K562 (cell line): ENCODE data around the gene KLK13. TPM values are rescaled to one million over a fixed set of nuclear protein-coding genes. Genes with fewer than 3 reads are reported as not detected.

Experiments used
- JUND ChIP-seq, 2 experiments: IDR thresholded peaks; 2 replicates in 1 of 2; 3 replicates in 1 of 2; pipeline ENCODE4 v1.6.1; 2011; ENCODE audit warnings: borderline replicate concordance in 2 of 2, low read depth in 2 of 2, low read length in 2 of 2, improper control_type of control experiment in 1 of 2, missing biosample characterization in 1 of 2, missing genetic modification characterization in 1 of 2, missing genetic modification reagents in 1 of 2
- LEF1 ChIP-seq: fragments of 450-650 bp; IDR thresholded peaks from 2 replicates; pipeline ENCODE4 v1.6.1; 2016; ENCODE audit warnings: mild to moderate bottlenecking
- MAZ ChIP-seq, 2 experiments: fragments of 450-650 bp in 1 of 2; sonication (generic) in 1 of 2; formaldehyde crosslinking; IDR thresholded peaks in 1 of 2; conservative IDR thresholded peaks in 1 of 2; 2 replicates each; pipeline versions ENCODE4 v1.4.0 to v1.5.0; 2020; ENCODE audit warnings: mild to moderate bottlenecking in 1 of 2, missing genetic modification reagents in 1 of 2
- NRF1 ChIP-seq, 2 experiments: fragments of 450-650 bp; IDR thresholded peaks in 1 of 2; conservative IDR thresholded peaks in 1 of 2; 2 replicates each; pipeline ENCODE4 v1.6.1; 2014; ENCODE audit warnings: mild to moderate bottlenecking in 2 of 2
- PHF20 ChIP-seq: fragments of 450-650 bp; IDR thresholded peaks from 2 replicates; pipeline ENCODE4 v1.6.1; 2018; ENCODE audit not compliant: partially characterized antibody
- PHF21A ChIP-seq: fragments of 450-650 bp; IDR thresholded peaks from 2 replicates; pipeline ENCODE4 v1.6.1; 2017; ENCODE audit warnings: low read depth, borderline replicate concordance
- SMAD2 ChIP-seq: fragments of 150-350 bp; IDR thresholded peaks from 2 replicates; pipeline ENCODE4 v1.6.1; 2014; ENCODE audit warnings: low read depth, mild to moderate bottlenecking, low read length
- SMC3 ChIP-seq: conservative IDR thresholded peaks from 2 replicates; pipeline ENCODE4 v1.6.1; 2011; ENCODE audit warnings: low read depth, low read length, improper control_type of control experiment; ENCODE audit not compliant: insufficient read depth
- SREBF2 ChIP-seq: sonication (generic); formaldehyde crosslinking; IDR thresholded peaks from 2 replicates; pipeline ENCODE4 v1.4.0; 2020; ENCODE audit warnings: mild to moderate bottlenecking, missing genetic modification reagents
- TFAM ChIP-seq: fragments of 250-450 bp; sonication (Bioruptor Pico); conservative IDR thresholded peaks from 2 replicates; pipeline ENCODE4 v1.5.0; 2021; ENCODE audit warnings: mild to moderate bottlenecking, moderate library complexity
- ZKSCAN8 ChIP-seq: fragments of 200-800 bp; sonication (Bioruptor generic); IDR thresholded peaks from 2 replicates; pipeline ENCODE4 v1.6.1; 2016; ENCODE audit warnings: missing genetic modification characterization, missing compliant biosample characterization
- ZNF146 ChIP-seq: IDR thresholded peaks from one replicate; pipeline ENCODE4 v1.6.1; 2018; ENCODE audit warnings: missing compliant biosample characterization; ENCODE audit not compliant: unreplicated experiment
- polyA plus RNA-seq, 8 experiments: library from polyadenylated mRNA; depleted of rRNA in 4 of 8; stranded (reverse) in 5 of 8; unstranded in 3 of 8; fragments of >200 nt; fragmentation: Nextera tagmentation in 2 of 8; fragmentation: Illumina TruSeq in 1 of 8; extraction: Ambion mirVana in 2 of 8; extraction: Trizol in 1 of 8; gene quantifications; 2 replicates each; pipeline versions ENCODE4 v1.2.1 to v1.2.3, GENCODE V29; 2011 to 2014; ENCODE audit warnings: inconsistent platforms in 1 of 8, missing spikeins in 1 of 8
- total RNA-seq, 7 experiments: library from RNA; depleted of rRNA in 6 of 7; stranded (reverse); fragments of >200 nt in 6 of 7; fragmentation: Illumina TruSeq in 2 of 7; extraction: Trizol in 2 of 7; gene quantifications; 2 replicates each; pipeline versions ENCODE4 v1.2.1 to v1.2.3, GENCODE V29; 2011 to 2021; ENCODE audit warnings: low replicate concordance in 1 of 7
- TF ChIP-seq, protein P1 (sequence below), 2 experiments: fragments of 450-650 bp in 1 of 2; IDR thresholded peaks; 2 replicates each; pipeline ENCODE4 v1.6.1; 2011 to 2017; ENCODE audit warnings: low read depth in 2 of 2, antibody characterized with exemption in 1 of 2, borderline replicate concordance in 1 of 2, low read length in 1 of 2, mild to moderate bottlenecking in 1 of 2, mixed read lengths in 1 of 2; ENCODE audit not compliant: control insufficient read depth in 1 of 2
- TF ChIP-seq, protein P2 (sequence below): fragments of 250-450 bp; sonication (Bioruptor Pico); IDR thresholded peaks from 2 replicates; pipeline ENCODE4 v1.8.0; 2022; ENCODE audit warnings: inconsistent platforms
- TF ChIP-seq, protein P3 (sequence below): fragments of 250-450 bp; sonication (Bioruptor Pico); IDR thresholded peaks from 2 replicates; pipeline ENCODE4 v1.4.0; 2020; ENCODE audit warnings: mild to moderate bottlenecking, moderate library complexity, borderline replicate concordance

The KLK13 gene
- total and polyA plus RNA-seq, 9 of the 15 experiments (the other 6 are each of a cell fraction or from before 2014, with no cell fraction given): 0.72 to 9.0 (median 2.3) TPM

DNA sequence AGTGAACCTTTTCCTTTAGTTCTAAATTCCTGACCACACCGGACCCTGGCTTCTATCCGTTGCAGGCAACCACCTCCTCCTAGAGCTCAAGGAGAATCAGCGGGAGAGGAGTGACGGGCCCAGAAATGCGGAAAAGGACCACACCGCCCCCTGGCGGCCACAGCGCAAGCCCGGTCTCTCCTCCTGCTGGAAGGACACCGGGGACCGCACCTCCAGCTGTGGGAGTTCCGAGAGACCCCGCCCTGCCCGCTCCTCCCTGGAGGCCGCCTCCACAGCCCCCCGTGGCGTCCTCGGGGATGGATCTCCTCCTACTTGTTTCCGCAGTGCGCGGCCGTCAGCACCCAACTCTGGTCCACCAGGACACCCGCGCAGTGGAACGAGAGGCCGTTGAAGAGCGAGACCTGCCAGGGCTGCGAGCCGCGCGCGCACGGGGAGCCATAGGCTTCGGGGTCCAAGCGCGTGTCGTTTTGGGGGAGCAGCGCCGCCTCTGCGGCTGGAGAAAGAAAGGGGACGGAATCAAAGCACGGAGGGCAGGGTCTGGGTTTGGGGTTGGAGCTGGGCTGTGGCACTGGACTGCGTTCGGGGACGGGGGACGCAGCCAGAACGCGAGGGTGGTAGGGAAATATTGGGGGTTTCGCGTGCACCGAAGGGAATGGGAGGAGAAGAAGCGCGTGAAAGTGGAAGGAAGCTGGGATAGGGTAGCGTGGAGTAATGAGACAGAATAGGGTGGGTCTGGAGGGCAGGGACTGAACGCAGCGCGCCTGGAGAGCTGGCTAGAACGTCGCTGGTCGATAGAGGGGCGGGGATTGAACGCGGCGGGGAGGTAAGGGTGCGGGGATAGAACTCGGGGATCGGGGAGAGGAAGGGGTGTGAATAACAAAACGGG, 47.9 kb downstream of the KLK13 start (continued):
- TF ChIP-seq, protein P1, sequence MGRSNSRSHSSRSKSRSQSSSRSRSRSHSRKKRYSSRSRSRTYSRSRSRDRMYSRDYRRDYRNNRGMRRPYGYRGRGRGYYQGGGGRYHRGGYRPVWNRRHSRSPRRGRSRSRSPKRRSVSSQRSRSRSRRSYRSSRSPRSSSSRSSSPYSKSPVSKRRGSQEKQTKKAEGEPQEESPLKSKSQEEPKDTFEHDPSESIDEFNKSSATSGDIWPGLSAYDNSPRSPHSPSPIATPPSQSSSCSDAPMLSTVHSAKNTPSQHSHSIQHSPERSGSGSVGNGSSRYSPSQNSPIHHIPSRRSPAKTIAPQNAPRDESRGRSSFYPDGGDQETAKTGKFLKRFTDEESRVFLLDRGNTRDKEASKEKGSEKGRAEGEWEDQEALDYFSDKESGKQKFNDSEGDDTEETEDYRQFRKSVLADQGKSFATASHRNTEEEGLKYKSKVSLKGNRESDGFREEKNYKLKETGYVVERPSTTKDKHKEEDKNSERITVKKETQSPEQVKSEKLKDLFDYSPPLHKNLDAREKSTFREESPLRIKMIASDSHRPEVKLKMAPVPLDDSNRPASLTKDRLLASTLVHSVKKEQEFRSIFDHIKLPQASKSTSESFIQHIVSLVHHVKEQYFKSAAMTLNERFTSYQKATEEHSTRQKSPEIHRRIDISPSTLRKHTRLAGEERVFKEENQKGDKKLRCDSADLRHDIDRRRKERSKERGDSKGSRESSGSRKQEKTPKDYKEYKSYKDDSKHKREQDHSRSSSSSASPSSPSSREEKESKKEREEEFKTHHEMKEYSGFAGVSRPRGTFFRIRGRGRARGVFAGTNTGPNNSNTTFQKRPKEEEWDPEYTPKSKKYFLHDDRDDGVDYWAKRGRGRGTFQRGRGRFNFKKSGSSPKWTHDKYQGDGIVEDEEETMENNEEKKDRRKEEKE (IDR thresholded peaks at IDR 0.05; ENCODE audit: borderline replicate concordance in 1 of 2, control insufficient read depth in 1 of 2, low read depth in 2 of 2, low read length in 1 of 2): no peak
- TF ChIP-seq ZKSCAN8 (CRISPR knock-in tag): no peak
- TF ChIP-seq SREBF2 (CRISPR knock-in tag): no peak
- no peak for TF ChIP-seq SMAD2
- 0 out of 2 replicates have a peak, but pooled peaks have one; percentile 24 for TF ChIP-seq JUND (IDR thresholded peaks at IDR 0.05; ENCODE audit: borderline replicate concordance, low read depth, low read length)
- TF ChIP-seq JUND (tag; IDR thresholded peaks at IDR 0.05; ENCODE audit: borderline replicate concordance, low read depth, low read length): no peak; the same call in 2 of the 3 replicates
- TF ChIP-seq, protein P2, sequence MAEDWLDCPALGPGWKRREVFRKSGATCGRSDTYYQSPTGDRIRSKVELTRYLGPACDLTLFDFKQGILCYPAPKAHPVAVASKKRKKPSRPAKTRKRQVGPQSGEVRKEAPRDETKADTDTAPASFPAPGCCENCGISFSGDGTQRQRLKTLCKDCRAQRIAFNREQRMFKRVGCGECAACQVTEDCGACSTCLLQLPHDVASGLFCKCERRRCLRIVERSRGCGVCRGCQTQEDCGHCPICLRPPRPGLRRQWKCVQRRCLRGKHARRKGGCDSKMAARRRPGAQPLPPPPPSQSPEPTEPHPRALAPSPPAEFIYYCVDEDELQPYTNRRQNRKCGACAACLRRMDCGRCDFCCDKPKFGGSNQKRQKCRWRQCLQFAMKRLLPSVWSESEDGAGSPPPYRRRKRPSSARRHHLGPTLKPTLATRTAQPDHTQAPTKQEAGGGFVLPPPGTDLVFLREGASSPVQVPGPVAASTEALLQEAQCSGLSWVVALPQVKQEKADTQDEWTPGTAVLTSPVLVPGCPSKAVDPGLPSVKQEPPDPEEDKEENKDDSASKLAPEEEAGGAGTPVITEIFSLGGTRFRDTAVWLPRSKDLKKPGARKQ: no peak
- TF ChIP-seq ZNF146 (CRISPR knock-in tag): no peak
- TF ChIP-seq SMC3: peak; percentile 65
- TF ChIP-seq TFAM (CRISPR knock-in tag): no peak
- TF ChIP-seq, protein P3, sequence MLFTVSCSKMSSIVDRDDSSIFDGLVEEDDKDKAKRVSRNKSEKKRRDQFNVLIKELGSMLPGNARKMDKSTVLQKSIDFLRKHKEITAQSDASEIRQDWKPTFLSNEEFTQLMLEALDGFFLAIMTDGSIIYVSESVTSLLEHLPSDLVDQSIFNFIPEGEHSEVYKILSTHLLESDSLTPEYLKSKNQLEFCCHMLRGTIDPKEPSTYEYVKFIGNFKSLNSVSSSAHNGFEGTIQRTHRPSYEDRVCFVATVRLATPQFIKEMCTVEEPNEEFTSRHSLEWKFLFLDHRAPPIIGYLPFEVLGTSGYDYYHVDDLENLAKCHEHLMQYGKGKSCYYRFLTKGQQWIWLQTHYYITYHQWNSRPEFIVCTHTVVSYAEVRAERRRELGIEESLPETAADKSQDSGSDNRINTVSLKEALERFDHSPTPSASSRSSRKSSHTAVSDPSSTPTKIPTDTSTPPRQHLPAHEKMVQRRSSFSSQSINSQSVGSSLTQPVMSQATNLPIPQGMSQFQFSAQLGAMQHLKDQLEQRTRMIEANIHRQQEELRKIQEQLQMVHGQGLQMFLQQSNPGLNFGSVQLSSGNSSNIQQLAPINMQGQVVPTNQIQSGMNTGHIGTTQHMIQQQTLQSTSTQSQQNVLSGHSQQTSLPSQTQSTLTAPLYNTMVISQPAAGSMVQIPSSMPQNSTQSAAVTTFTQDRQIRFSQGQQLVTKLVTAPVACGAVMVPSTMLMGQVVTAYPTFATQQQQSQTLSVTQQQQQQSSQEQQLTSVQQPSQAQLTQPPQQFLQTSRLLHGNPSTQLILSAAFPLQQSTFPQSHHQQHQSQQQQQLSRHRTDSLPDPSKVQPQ: no peak
- TF ChIP-seq NRF1 (conservative IDR thresholded peaks at IDR 0.05 in 1 of 2, IDR thresholded peaks at IDR 0.05 in 1 of 2): peak in 1 of 2 experiments; percentile 17; a peak in 1 of 4 replicates
- TF ChIP-seq LEF1: no peak
- peak in 1 of 2 experiments; percentile 18; a peak in 1 of 4 replicates for TF ChIP-seq MAZ (CRISPR knock-in tag; conservative IDR thresholded peaks at IDR 0.05 in 1 of 2, IDR thresholded peaks at IDR 0.05 in 1 of 2)
- TF ChIP-seq PHF21A: no peak
- peak; percentile 29 for TF ChIP-seq PHF20
